ENCODE results near the gene SORCS2.

The SORCS2 gene

GRCh38 chr4:7537853-7538400 is 345.6 kb downstream of the SORCS2 start:
- no peak for DNase-seq (ENCODE audit: extremely low spot score, insufficient read length, low read depth)
- no peak for FAIRE-seq

- no peak for DNase-seq (ENCODE audit: extremely low spot score, insufficient read length, low read depth)
- no peak for FAIRE-seq
These were observed 346.2 kb downstream of the SORCS2 start for GRCh38 chr4:7538518-7538917.

- no peak for FAIRE-seq
- no peak for DNase-seq (ENCODE audit: extremely low spot score, insufficient read length, low read depth)
These were observed 346.8 kb downstream of the SORCS2 start for GRCh38 chr4:7539186-7539585.

- no peak for FAIRE-seq
- peak; percentile 12 for DNase-seq (ENCODE audit: extremely low spot score, insufficient read length, low read depth)
These were observed 347.3 kb downstream of the SORCS2 start for GRCh38 chr4:7539659-7540058.

- FAIRE-seq (no peak), DNase-seq (ENCODE audit: extremely low spot score, insufficient read length, low read depth) (no peak)
These were observed 347.9 kb downstream of the SORCS2 start for GRCh38 chr4:7540206-7540605.

GRCh38 chr4:7540654-7541413 is 348.5 kb downstream of the SORCS2 start:
- DNase-seq (ENCODE audit: extremely low spot score, insufficient read length, low read depth): no peak
- no peak for FAIRE-seq

GRCh38 chr4:7541414-7541810 is 349.1 kb downstream of the SORCS2 start:
- DNase-seq (ENCODE audit: extremely low spot score, insufficient read length, low read depth) (no peak), FAIRE-seq (no peak)

GRCh38 chr4:7542781-7543180 is 350.4 kb downstream of the SORCS2 start:
- DNase-seq (ENCODE audit: extremely low spot score, insufficient read length, low read depth): no peak
- FAIRE-seq: no peak

DNA sequence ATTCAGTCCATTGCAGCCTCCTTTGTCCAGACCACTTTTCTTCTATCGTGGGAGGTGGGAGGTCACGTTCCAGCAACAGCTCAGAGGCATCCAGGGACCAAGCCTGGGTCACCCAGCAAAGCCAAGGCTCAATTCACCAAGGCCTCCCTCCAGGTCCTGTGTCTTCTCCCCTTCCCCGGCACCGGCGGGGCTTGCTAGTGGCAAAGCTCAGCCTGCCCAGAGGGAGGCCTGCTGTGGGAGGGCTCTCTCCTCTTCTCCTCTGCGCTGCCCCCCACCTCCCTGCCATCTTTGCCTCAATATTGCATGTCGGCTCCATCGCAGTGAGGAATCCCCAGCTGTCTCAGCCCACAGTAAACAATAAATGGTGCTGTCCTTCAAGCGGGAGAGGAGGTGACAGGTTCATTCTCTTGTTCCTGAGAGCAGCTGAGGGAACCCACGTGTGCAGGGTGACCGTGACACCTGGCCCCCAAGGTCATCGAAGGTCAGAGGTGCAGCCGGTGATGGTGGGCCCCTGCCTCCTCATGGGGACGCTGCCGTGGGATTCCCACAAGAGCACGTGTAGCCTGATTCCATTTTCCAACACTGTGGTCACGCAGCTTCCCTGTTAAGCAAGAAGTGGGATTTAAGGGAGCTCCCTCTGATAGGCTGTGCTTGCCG is 353.9 kb downstream of the SORCS2 start:
- FAIRE-seq (no peak), DNase-seq (ENCODE audit: extremely low spot score, insufficient read length, low read depth) (no peak)

GRCh38 chr4:7546809-7547367 is 354.6 kb downstream of the SORCS2 start:
- no peak for FAIRE-seq
- no peak for DNase-seq (ENCODE audit: extremely low spot score, insufficient read length, low read depth)

- no peak for DNase-seq (ENCODE audit: extremely low spot score, insufficient read length, low read depth)
- FAIRE-seq: no peak
These were observed 355.2 kb downstream of the SORCS2 start for GRCh38 chr4:7547368-7548040.

DNA sequence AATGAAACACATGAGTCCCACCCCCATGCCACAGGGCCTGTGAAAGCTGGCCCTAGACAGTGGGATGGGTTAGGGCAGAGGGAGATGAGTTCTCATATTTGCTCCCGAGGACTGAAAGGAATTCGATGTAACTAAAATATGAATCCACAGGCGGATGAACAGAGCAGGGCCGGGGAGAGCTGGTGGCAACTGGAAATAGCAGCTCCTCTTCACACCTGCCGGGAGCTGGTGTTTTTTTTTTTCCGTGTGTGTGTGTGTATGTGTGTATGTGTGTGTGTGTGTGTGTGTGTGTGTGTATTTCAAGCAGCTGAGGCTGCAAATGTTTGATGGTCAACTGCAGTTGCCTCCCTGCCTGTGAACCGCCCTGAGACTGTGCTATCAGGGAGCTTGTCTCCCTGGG is 357.5 kb downstream of the SORCS2 start:
- FAIRE-seq (no peak), DNase-seq (ENCODE audit: extremely low spot score, insufficient read length, low read depth) (no peak)

GRCh38 chr4:7552466-7552865 is 360.1 kb downstream of the SORCS2 start:
- DNase-seq (ENCODE audit: extremely low spot score, insufficient read length, low read depth): no peak
- FAIRE-seq: no peak

- FAIRE-seq (no peak), DNase-seq (ENCODE audit: extremely low spot score, insufficient read length, low read depth) (no peak)
These were observed 360.9 kb downstream of the SORCS2 start for GRCh38 chr4:7553280-7553679.

- FAIRE-seq (no peak), DNase-seq (ENCODE audit: extremely low spot score, insufficient read length, low read depth) (no peak)
These were observed 362.6 kb downstream of the SORCS2 start for GRCh38 chr4:7554905-7555304.

DNA sequence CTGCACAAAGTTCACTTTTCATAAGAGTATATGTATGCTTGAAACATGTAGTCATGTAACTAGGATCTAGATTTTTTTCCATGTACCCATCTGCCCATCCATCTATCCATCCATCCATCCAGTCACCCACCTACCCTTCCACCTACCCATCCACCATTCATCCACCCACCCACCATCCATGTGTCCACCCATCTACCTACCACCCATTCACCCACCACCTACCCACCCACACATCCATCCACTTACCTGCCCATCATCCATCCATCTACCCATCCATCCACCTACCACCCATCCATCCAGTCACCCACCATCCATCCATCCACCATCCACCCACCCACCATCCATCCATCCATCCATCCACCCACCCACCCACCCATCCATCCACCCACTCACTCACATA is 364.2 kb downstream of the SORCS2 start:
- no peak for FAIRE-seq

DNA sequence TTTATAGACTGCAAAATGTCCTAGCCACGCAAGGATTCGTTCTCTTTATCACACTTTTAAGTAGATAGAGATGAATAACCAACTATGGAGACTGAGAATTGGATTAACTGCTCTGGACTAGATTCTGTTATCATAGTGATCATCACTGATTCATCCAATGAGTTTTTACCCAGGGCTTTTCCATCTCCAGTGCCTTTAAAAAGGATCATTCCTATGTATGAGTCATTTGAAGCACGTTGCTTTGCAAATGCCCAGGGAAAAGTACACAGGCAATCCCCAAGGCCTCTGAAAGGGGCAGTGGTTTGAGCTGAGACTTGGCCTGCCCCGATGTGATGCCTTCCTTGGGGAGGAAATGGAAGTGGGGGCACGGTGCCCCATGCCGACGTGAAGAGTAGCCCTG is 365.1 kb downstream of the SORCS2 start:
- no peak for FAIRE-seq

More for the DNA sequence above, 364.2 kb downstream of the SORCS2 start:
- DNase-seq (ENCODE audit: extremely low spot score, insufficient read length, low read depth): no peak

GRCh38 chr4:7558436-7558835 is 366.1 kb downstream of the SORCS2 start:
- DNase-seq (ENCODE audit: extremely low spot score, insufficient read length, low read depth) (no peak), FAIRE-seq (no peak)

More for the DNA sequence above, 365.1 kb downstream of the SORCS2 start:
- no peak for DNase-seq (ENCODE audit: extremely low spot score, insufficient read length, low read depth)

DNA sequence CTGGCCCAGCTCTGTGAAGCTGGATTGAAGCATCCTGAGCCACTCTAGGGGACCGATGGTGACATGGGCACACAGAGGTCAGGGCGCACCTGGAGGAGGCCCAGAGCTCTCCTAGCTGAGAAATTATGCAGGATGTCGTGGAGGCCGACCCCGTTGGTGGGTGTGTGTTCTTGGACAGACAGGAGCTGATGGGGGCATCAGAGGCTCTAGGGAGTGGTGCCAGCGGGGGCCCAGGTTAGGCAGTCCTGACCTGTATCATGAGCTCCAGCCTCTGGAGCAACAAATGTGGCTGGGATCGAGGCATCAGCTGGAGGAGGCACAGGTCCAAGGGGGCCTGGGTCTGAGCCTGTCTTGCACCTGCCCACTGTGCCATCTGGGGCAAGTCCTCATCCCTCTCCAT is 367.0 kb downstream of the SORCS2 start:
- no peak for FAIRE-seq
- DNase-seq (ENCODE audit: extremely low spot score, insufficient read length, low read depth): no peak

DNA sequence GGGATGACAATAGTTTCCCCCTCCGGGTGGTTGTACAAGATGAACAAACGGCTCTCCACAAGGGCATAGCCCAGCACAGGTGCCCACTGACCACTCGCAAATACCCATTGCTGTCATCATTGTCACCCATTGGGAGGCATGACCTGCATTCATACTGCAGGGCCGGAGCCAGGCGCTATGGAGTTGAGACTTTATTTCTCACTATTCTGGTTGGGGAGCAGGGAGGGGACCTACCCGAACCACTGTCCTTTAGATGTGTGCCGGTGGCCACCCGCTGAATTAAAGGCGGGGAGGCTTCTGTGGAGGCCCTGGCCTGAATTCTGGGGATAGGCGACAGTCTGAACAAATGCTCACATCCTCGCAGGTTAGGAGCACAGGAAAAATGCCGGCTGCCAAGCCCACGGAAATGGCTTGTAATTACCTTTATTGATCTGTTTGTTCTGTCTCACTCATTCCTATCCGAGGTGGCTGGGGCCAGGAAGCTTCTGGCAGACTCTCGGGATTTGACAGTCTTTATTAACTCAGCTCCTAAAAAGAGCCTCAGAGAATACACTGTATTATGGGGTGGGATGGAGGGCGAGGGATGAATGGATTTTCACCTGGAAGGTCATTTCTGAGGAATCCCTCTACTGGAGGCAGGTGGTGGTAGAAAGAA is 367.5 kb downstream of the SORCS2 start:
- DNase-seq (ENCODE audit: extremely low spot score, insufficient read length, low read depth): no peak
- no peak for FAIRE-seq
